Adrenal gland (tissue), 5 donors: ENCODE measurements around the gene SORBS2.

Source experiments
- POLR2A ChIP-seq, 2 donors: fragments of 450-650 bp; IDR thresholded peaks; one replicate each; pipeline ENCODE4 v1.6.1; 2017; ENCODE audit warnings: antibody characterized with exemption in 2 of 2, mild to moderate bottlenecking in 2 of 2, moderate library complexity in 1 of 2
- TF ChIP-seq, protein P1 (sequence below), 6 experiments: fragments of 450-650 bp in 4 of 6; fragments of 200-600 bp in 2 of 6; sonication (generic) in 1 of 6; IDR thresholded peaks; 1 replicate in 5 of 6; 2 replicates in 1 of 6; pipeline versions ENCODE4 v1.5.1 to v1.8.0; 2016 to 2021; ENCODE audit warnings: antibody characterized with exemption in 6 of 6, mild to moderate bottlenecking in 2 of 6, moderate library complexity in 1 of 6
- donor health status: DM: no; HTN: no; CAD: no.

DNA sequence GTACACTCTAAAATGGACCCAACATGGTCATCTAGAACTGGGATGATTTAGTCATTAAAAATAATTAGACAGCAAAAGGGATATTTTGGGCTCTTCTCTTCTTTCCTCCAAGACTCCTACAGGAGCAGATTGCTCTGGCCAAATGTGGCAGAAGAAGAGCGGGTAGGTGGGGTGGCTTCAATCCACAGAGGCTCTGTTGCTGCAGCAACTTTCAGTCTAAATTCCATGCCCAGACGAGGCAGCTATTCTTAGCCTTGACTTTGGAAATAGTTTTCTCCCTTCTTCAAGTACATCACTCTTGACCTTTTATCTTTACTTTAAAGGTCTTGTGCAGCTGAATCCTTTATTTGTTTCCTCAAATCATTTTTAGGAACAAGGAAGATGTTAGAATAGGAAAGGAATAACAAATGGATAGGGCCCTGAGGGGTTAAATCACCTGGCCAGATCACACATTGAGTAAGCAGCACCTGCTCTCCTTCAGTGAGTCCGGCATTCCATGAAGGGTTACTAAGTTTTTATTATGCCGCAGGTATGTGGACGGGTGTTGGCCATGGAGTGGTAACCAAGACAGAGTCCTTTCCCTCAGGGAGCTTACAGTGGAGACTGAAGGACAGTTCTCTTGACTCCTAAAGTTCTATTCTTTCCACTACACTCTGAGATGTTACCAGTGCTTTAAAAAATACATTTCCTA lies 19.3 kb upstream of the SORBS2 start:
- TF ChIP-seq, protein P1, sequence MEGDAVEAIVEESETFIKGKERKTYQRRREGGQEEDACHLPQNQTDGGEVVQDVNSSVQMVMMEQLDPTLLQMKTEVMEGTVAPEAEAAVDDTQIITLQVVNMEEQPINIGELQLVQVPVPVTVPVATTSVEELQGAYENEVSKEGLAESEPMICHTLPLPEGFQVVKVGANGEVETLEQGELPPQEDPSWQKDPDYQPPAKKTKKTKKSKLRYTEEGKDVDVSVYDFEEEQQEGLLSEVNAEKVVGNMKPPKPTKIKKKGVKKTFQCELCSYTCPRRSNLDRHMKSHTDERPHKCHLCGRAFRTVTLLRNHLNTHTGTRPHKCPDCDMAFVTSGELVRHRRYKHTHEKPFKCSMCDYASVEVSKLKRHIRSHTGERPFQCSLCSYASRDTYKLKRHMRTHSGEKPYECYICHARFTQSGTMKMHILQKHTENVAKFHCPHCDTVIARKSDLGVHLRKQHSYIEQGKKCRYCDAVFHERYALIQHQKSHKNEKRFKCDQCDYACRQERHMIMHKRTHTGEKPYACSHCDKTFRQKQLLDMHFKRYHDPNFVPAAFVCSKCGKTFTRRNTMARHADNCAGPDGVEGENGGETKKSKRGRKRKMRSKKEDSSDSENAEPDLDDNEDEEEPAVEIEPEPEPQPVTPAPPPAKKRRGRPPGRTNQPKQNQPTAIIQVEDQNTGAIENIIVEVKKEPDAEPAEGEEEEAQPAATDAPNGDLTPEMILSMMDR (IDR thresholded peaks at IDR 0.05), result no peak
- TF ChIP-seq POLR2A (IDR thresholded peaks at IDR 0.05), result no peak
